Measurements from ENCODE around the gene GMDS. TPM values are rescaled to one million over a fixed set of nuclear protein-coding genes. Genes with fewer than 3 reads are reported as not detected.

Gene GMDS
- total and polyA plus RNA-seq, 2 experiments from 2014 or later = 30.1 to 36.5 TPM

- TF ChIP-seq ZNF462 (CRISPR knock-in tag; IDR thresholded peaks at IDR 0.05) = no peak
These were observed 587.6 kb downstream of the GMDS start (continued) for GRCh38 chr6:1657771-1658165.

GRCh38 chr6:1657116-1657770, 588.2 kb downstream of the GMDS start:
- Histone ChIP-seq H3K36me3 (ENCODE audit: insufficient read depth) (no peaks in the 10 kb centered on the region), H3K9me2 (ENCODE audit: insufficient read depth) (no peaks in the 10 kb centered on the region), H3K27me3 (ENCODE audit: insufficient read depth) (no peaks in the 10 kb centered on the region), H3K4me1 (ENCODE audit: insufficient read depth) (no peaks in the 10 kb centered on the region), H3K4me3 (no peak overlapping the region), H2AFZ (no peak overlapping the region), H4K20me1 (replicated peaks; ENCODE audit: insufficient read depth) (no peaks in the 10 kb centered on the region), H3K27ac (ENCODE audit: low read depth) (no peak overlapping the region), H3F3A (replicated peaks; ENCODE audit: low read depth) (no peaks in the 10 kb centered on the region), H3K79me2 (replicated peaks; ENCODE audit: insufficient read depth) (no peaks in the 10 kb centered on the region), H3K4me2 (no peak overlapping the region)
- Mint-ChIP-seq H3K27me3 (ENCODE audit: insufficient read depth, low read depth, poor library complexity) (peaks cover 10% of the 10 kb centered on the region), H3K4me3 (no peak overlapping the region), H3K36me3 (ENCODE audit: low read depth) (no peaks in the 10 kb centered on the region), H3K9me3 (no peaks in the 10 kb centered on the region), H3K4me1 (no peaks in the 10 kb centered on the region; the same call in 2 of the 3 replicates), H3K27ac (no peak overlapping the region)
- DNase-seq (ENCODE audit: low spot score) (no peak), ATAC-seq (no peak)
- no peak for TF ChIP-seq ZNF331 (CRISPR knock-in tag; IDR thresholded peaks at IDR 0.05; ENCODE audit: low read depth)

- H3K27ac Mint-ChIP-seq = no peak overlapping the region
- no peaks in the 10 kb centered on the region for H3K9me3 Mint-ChIP-seq
- TF ChIP-seq CREB1 (CRISPR knock-in tag; IDR thresholded peaks at IDR 0.05; ENCODE audit: low read depth) (no peak), EZH2 (IDR thresholded peaks at IDR 0.05; ENCODE audit: low read depth, unreplicated experiment) (no peak), ZNF462 (CRISPR knock-in tag; IDR thresholded peaks at IDR 0.05) (no peak)
These were observed 591.4 kb downstream of the GMDS start for GRCh38 chr6:1654054-1654453.

More at GRCh38 chr6:1654054-1654453, 591.4 kb downstream of the GMDS start:
- Mint-ChIP-seq H3K36me3 (ENCODE audit: low read depth) (no peaks in the 10 kb centered on the region), H3K4me3 (no peak overlapping the region), H3K4me1 (no peaks in the 10 kb centered on the region), H3K27me3 (ENCODE audit: insufficient read depth, low read depth, poor library complexity) (peaks cover 9% of the 10 kb centered on the region)
- Histone ChIP-seq H3F3A (replicated peaks; ENCODE audit: low read depth) (no peaks in the 10 kb centered on the region), H3K4me2 (no peak overlapping the region), H3K27ac (ENCODE audit: low read depth) (no peak overlapping the region), H3K9me2 (ENCODE audit: insufficient read depth) (no peaks in the 10 kb centered on the region), H4K20me1 (replicated peaks; ENCODE audit: insufficient read depth) (no peaks in the 10 kb centered on the region), H3K27me3 (ENCODE audit: insufficient read depth) (no peaks in the 10 kb centered on the region), H2AFZ (no peak overlapping the region), H3K36me3 (ENCODE audit: insufficient read depth) (no peaks in the 10 kb centered on the region), H3K79me2 (replicated peaks; ENCODE audit: insufficient read depth) (no peaks in the 10 kb centered on the region), H3K4me3 (no peak overlapping the region), H3K4me1 (ENCODE audit: insufficient read depth) (no peaks in the 10 kb centered on the region)
- ATAC-seq (no peak), DNase-seq (ENCODE audit: low spot score) (no peak)
